ENCODE data around the gene TXNDC12. TPM values are rescaled to one million over a fixed set of nuclear protein-coding genes. Genes with fewer than 3 reads are reported as not detected.
A peak's percentile ranks its signal among the peaks of the same experiment; 100 is the strongest.

Gene TXNDC12
- total RNA-seq, 1 donor from 2014 or later, result 75.3 TPM

DNA sequence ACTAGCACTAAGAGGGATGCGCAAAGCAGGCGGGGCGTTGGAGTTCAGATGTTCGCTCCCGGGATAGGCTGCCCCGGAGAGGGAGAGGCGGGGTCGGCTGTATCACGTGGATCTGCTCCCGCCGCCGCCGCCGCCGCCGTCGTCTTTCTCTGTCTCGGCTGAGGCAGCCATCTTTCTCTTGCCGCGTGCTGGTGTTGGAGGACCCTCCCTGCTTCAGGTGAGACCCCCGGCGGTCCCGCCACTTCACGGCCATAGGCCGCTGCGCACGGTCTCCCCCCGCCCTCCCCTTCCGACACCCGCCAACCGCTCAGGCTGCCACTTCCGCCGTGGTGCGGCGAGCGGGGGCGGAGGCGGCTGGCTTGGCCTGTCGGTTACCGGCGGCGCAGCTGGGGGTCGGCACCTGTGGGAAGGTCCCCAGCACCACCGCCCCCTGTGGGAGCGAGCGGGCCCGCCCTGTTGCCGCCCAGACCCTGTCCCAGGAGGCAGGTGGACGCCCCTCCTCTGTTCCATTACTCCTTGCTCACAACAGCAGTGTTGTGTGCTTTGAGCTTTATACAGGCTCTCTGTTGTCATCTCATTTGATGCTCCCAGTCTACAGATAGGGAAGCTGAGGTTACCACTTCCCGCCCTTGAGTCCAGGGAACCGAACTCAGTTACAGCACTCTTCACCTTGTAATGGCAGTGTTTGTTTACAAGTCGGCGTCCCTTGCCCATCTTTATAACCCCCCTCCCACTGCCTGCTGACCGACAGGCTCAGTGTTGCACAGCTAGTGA lies 1.4 kb upstream of the TXNDC12 start, which contains the start of gene BTF3L4:
TSS of gene BTF3L4 (plus strand) at position 133 of the 774 bp plus-strand sequence. CDS start 3,553 bp downstream, outside the sequence.
- Histone ChIP-seq H2AFZ (replicated peaks) (peak within 1 kb of the TSS; percentile 89), H3K9ac (peak within 1 kb of the TSS; percentile 82), H3K9me3 (ENCODE audit: low read depth) (no peaks in the 10 kb centered on the region), H3K4me1 (peaks cover 20% of the 10 kb centered on the region), H3K79me2 (ENCODE audit: low read depth) (peaks cover 92% of the 10 kb centered on the region), H3K27ac (peak within 1 kb of the TSS; percentile 87), H3F3A (ENCODE audit: low read depth) (peaks cover 13% of the 10 kb centered on the region), H3K27me3 (no peaks in the 10 kb centered on the region), H3K36me3 (peaks cover 5% of the 10 kb centered on the region), H3K4me2 (peak within 1 kb of the TSS; percentile 95), H3K4me3 (peak within 1 kb of the TSS; percentile 86), H4K20me1 (ENCODE audit: low read depth) (peaks cover 36% of the 10 kb centered on the region)
- H3K4me1 Mint-ChIP-seq, result peaks cover 35% of the 10 kb centered on the region
- H3K27ac Mint-ChIP-seq, result peak within 1 kb of the TSS; percentile 99
- peak within 1 kb of the TSS; percentile 100 for H3K4me3 Mint-ChIP-seq
- no peak for TF ChIP-seq EZH2phosphoT487 (IDR thresholded peaks at IDR 0.05)
- TF ChIP-seq, protein P1, sequence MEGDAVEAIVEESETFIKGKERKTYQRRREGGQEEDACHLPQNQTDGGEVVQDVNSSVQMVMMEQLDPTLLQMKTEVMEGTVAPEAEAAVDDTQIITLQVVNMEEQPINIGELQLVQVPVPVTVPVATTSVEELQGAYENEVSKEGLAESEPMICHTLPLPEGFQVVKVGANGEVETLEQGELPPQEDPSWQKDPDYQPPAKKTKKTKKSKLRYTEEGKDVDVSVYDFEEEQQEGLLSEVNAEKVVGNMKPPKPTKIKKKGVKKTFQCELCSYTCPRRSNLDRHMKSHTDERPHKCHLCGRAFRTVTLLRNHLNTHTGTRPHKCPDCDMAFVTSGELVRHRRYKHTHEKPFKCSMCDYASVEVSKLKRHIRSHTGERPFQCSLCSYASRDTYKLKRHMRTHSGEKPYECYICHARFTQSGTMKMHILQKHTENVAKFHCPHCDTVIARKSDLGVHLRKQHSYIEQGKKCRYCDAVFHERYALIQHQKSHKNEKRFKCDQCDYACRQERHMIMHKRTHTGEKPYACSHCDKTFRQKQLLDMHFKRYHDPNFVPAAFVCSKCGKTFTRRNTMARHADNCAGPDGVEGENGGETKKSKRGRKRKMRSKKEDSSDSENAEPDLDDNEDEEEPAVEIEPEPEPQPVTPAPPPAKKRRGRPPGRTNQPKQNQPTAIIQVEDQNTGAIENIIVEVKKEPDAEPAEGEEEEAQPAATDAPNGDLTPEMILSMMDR (IDR thresholded peaks at IDR 0.05), result peak; percentile 26
- DNase-seq (ENCODE audit: low spot score), result peak; percentile 98
- peaks cover 2% of the 10 kb centered on the region for H3K27me3 Mint-ChIP-seq (ENCODE audit: insufficient read depth, low read depth)
- peaks cover 14% of the 10 kb centered on the region for H3K36me3 Mint-ChIP-seq
- H3K9me3 Mint-ChIP-seq, result no peaks in the 10 kb centered on the region

DNA sequence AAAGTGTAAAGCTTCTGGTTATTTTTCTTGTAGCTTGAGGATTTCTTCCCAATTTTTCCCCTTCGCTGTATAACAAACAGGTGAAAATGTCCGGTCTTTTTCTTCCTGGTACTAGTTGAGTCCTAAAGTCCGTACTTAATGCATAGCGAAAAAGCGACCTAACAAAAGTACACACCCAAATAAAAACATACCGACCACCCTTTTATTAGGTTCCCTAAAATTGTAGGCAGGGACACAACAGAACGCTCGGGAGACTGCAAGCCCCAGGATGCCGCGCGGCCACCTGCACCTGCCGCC lies 823 bp upstream of the TXNDC12 start:
- H3K36me3 Mint-ChIP-seq, result peaks cover 12% of the 10 kb centered on the region
- H3K9me3 Mint-ChIP-seq, result no peaks in the 10 kb centered on the region
- H3K9ac ChIP-seq, result peak overlapping the region; percentile 62
- no peaks in the 10 kb centered on the region for H3K27me3 ChIP-seq
- H3K4me2 ChIP-seq, result peak overlapping the region; percentile 94
- peak overlapping the region; percentile 99 for H3K27ac Mint-ChIP-seq
- peaks cover 2% of the 10 kb centered on the region for H3K27me3 Mint-ChIP-seq (ENCODE audit: insufficient read depth, low read depth)
- H3K4me3 ChIP-seq, result peak overlapping the region; percentile 86
- peaks cover 91% of the 10 kb centered on the region for H3K79me2 ChIP-seq (ENCODE audit: low read depth)
- H3K9me3 ChIP-seq (ENCODE audit: low read depth), result no peaks in the 10 kb centered on the region
- peak overlapping the region; percentile 14 for H3K27ac ChIP-seq
- peak overlapping the region; percentile 54 for H2AFZ ChIP-seq (replicated peaks)
- peaks cover 13% of the 10 kb centered on the region for H3F3A ChIP-seq (ENCODE audit: low read depth)
- H3K4me3 Mint-ChIP-seq, result peak overlapping the region; percentile 100
- peaks cover 5% of the 10 kb centered on the region for H3K36me3 ChIP-seq
- H4K20me1 ChIP-seq (ENCODE audit: low read depth), result peaks cover 36% of the 10 kb centered on the region
- DNase-seq (ENCODE audit: low spot score), result no peak
- H3K4me1 Mint-ChIP-seq, result peaks cover 35% of the 10 kb centered on the region
- TF ChIP-seq, protein P1 (IDR thresholded peaks at IDR 0.05), result no peak
- TF ChIP-seq EZH2phosphoT487 (IDR thresholded peaks at IDR 0.05) (no peak), EZH2 (IDR thresholded peaks at IDR 0.05) (no peak)
- H3K4me1 ChIP-seq, result peaks cover 20% of the 10 kb centered on the region

DNA sequence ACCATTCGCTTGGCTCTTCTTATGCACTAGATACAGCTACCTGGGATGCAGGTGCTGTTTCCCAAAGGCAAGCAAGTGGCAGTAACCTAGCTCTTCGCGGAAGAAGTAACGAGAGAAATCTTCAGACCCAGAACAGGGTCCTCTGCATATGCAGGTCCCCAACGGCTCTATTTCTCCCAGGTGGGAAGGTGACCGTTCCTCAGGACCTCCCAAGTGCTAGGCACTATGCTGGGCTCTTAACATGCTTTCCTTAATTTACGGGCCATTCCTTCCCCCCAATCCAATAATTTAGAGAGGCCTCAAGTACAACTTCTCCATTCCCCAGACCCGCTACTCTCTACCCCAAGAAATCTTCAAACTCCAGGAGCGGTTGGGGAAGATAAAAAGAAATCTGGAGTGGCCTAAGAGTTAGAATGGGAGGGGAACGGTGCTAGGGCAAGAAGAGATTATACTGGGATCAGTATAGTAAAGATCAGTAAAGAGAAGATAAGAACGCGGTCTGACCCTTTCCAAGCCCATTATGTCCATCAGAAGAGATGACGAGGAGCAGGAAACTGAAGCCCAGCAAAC lies 410 bp downstream of the TXNDC12 start:
- H4K20me1 ChIP-seq (ENCODE audit: low read depth), result peaks cover 29% of the 10 kb centered on the region
- Mint-ChIP-seq H3K27ac (peak overlapping the region; percentile 99), H3K4me1 (peaks cover 35% of the 10 kb centered on the region), H3K4me3 (peak overlapping the region; percentile 100), H3K9me3 (no peaks in the 10 kb centered on the region), H3K36me3 (peaks cover 7% of the 10 kb centered on the region), H3K27me3 (ENCODE audit: insufficient read depth, low read depth) (peaks cover 2% of the 10 kb centered on the region)
- peak overlapping the region; percentile 54 for H2AFZ ChIP-seq (replicated peaks)
- peak; percentile 6 for DNase-seq (ENCODE audit: low spot score)
- peak overlapping the region; percentile 14 for H3K27ac ChIP-seq
- peak overlapping the region; percentile 72 for H3K9ac ChIP-seq
- H3K4me2 ChIP-seq, result peak overlapping the region; percentile 94
- no peaks in the 10 kb centered on the region for H3K36me3 ChIP-seq
- H3F3A ChIP-seq (ENCODE audit: low read depth), result peaks cover 13% of the 10 kb centered on the region
- no peaks in the 10 kb centered on the region for H3K9me3 ChIP-seq (ENCODE audit: low read depth)
- TF ChIP-seq EZH2 (IDR thresholded peaks at IDR 0.05) (no peak), EZH2phosphoT487 (IDR thresholded peaks at IDR 0.05) (no peak)
- TF ChIP-seq, protein P1 (IDR thresholded peaks at IDR 0.05), result no peak
- H3K4me3 ChIP-seq, result peak overlapping the region; percentile 86
- no peaks in the 10 kb centered on the region for H3K27me3 ChIP-seq
- H3K4me1 ChIP-seq, result peaks cover 20% of the 10 kb centered on the region
- peaks cover 89% of the 10 kb centered on the region for H3K79me2 ChIP-seq (ENCODE audit: low read depth)

Measured in neural progenitor cell (in vitro differentiated cells).